HL-60 (cell line): ENCODE results near the gene COLQ.

ENCODE experiments used
- DNase-seq, 2 experiments: peaks; one replicate each; pipeline ENCODE4 v3.0.0-alpha.2; 2010 to 2020; ENCODE audit warnings: low read depth in 1 of 2, low spot score in 1 of 2
- H3K27ac ChIP-seq: fragments of 250-450 bp; sonication (Bioruptor Pico); replicated peaks from 2 replicates; pipeline ENCODE4 v1.5.1; 2020; ENCODE audit warnings: mild to moderate bottlenecking, moderate library complexity
- H3K27me3 ChIP-seq: fragments of 250-450 bp; sonication (Bioruptor Pico); 2 replicates; pipeline ENCODE4 v1.5.1; 2021; ENCODE audit warnings: mild to moderate bottlenecking, moderate library complexity; ENCODE audit not compliant: insufficient read depth, poor library complexity, severe bottlenecking
- H3K4me3 ChIP-seq: replicated peaks from 2 replicates; pipeline ENCODE4 v1.5.1; 2011; ENCODE audit warnings: mild to moderate bottlenecking, control low read depth, low read length; ENCODE audit not compliant: insufficient read depth
- CTCF ChIP-seq: IDR thresholded peaks from one replicate; pipeline ENCODE4 v1.5.1; 2011; ENCODE audit warnings: low read length, control low read depth, inconsistent platforms; ENCODE audit not compliant: insufficient read depth
- GABPA ChIP-seq: IDR thresholded peaks from 2 replicates; pipeline ENCODE4 v1.6.1; 2012; ENCODE audit warnings: low read depth
- POLR2AphosphoS5 ChIP-seq: IDR thresholded peaks from 2 replicates; pipeline ENCODE4 v1.6.1; 2012; ENCODE audit warnings: low read depth
- REST ChIP-seq: IDR thresholded peaks from 2 replicates; pipeline ENCODE4 v1.6.1; 2012; ENCODE audit warnings: low read depth; ENCODE audit not compliant: insufficient replicate concordance
- SPI1 ChIP-seq: IDR thresholded peaks from 2 replicates; pipeline ENCODE4 v1.6.1; 2012; ENCODE audit warnings: low read depth, mild to moderate bottlenecking, borderline replicate concordance

COLQ gene

GRCh38 chr3:15495461-15496340 is 25.8 kb downstream of the COLQ start:
- H3K27ac ChIP-seq = no peak overlapping the region
- H3K4me3 ChIP-seq = no peak overlapping the region
- H3K27me3 ChIP-seq = no peaks in the 10 kb centered on the region
- TF ChIP-seq SPI1 (no peak), CTCF (no peak), POLR2AphosphoS5 (no peak), REST (no peak), GABPA (no peak)
- no peak for DNase-seq

GRCh38 chr3:15493436-15493835 is 28.1 kb downstream of the COLQ start:
- DNase-seq = no peak
- no peaks in the 10 kb centered on the region for H3K27me3 ChIP-seq
- TF ChIP-seq GABPA (no peak), REST (no peak), CTCF (no peak), POLR2AphosphoS5 (no peak), SPI1 (no peak)
- no peak overlapping the region for H3K27ac ChIP-seq
- H3K4me3 ChIP-seq = no peak overlapping the region

- no peak for TF ChIP-seq POLR2AphosphoS5
- Histone ChIP-seq H3K4me3 (no peak overlapping the region), H3K27me3 (no peaks in the 10 kb centered on the region), H3K27ac (no peak overlapping the region)
- no peak for DNase-seq
These were observed 28.6 kb downstream of the COLQ start for GRCh38 chr3:15492847-15493360.

- DNase-seq = no peak
- Histone ChIP-seq H3K4me3 (no peak overlapping the region), H3K27ac (no peak overlapping the region), H3K27me3 (no peaks in the 10 kb centered on the region)
- TF ChIP-seq REST = no peak
These were observed 30.4 kb downstream of the COLQ start for GRCh38 chr3:15491143-15491542.
